Smooth muscle cell (in vitro differentiated cells): ENCODE measurements around the gene FOS. TPM values are rescaled to one million over a fixed set of nuclear protein-coding genes. Genes with fewer than 3 reads are reported as not detected.

Experiments used
- DNase-seq: peaks from one replicate; lab custom pipeline; 2025; ENCODE audit not compliant: unreplicated experiment; lab: John Stamatoyannopoulos, UW
- H2AFZ ChIP-seq: fragments of 200-600 bp; sonication (generic); 2 replicates; pipeline ENCODE4 v1.6.0; 2016; ENCODE audit warnings: antibody characterized with exemption, low read depth, mild to moderate bottlenecking
- H3F3A ChIP-seq: fragments of 200-600 bp; sonication (generic); 2 replicates; pipeline ENCODE4 v1.6.0; 2017; ENCODE audit warnings: antibody characterized with exemption, low read depth
- H3K27ac ChIP-seq: fragments of 200-600 bp; sonication (generic); 2 replicates; pipeline ENCODE4 v1.5.1; 2016; ENCODE audit warnings: low read depth, mild to moderate bottlenecking
- H3K27me3 ChIP-seq: fragments of 200-600 bp; sonication (generic); 2 replicates; pipeline ENCODE4 v1.6.1; 2016; ENCODE audit warnings: low read depth, mild to moderate bottlenecking
- H3K36me3 ChIP-seq: fragments of 200-600 bp; sonication (generic); 2 replicates; pipeline ENCODE4 v1.5.1; 2016; ENCODE audit warnings: low read depth
- H3K4me1 ChIP-seq: fragments of 200-600 bp; sonication (generic); 2 replicates; pipeline ENCODE4 v1.5.1; 2016; ENCODE audit warnings: low read depth
- H3K4me2 ChIP-seq: fragments of 200-600 bp; sonication (generic); 2 replicates; pipeline ENCODE4 v1.6.0; 2016; ENCODE audit warnings: mild to moderate bottlenecking
- H3K4me3 ChIP-seq: fragments of 200-600 bp; sonication (generic); 2 replicates; pipeline ENCODE4 v1.5.1; 2016; ENCODE audit warnings: mild to moderate bottlenecking
- H3K79me2 ChIP-seq: fragments of 200-600 bp; sonication (generic); 2 replicates; pipeline ENCODE4 v1.6.0; 2016; ENCODE audit warnings: low read depth, mild to moderate bottlenecking
- H3K9ac ChIP-seq: fragments of 200-600 bp; sonication (generic); 2 replicates; pipeline ENCODE4 v1.6.0; 2016; ENCODE audit warnings: low read depth
- H3K9me3 ChIP-seq: fragments of 200-600 bp; sonication (generic); replicated peaks from 2 replicates; pipeline ENCODE4 v1.5.1; 2016; ENCODE audit warnings: low read depth
- H4K20me1 ChIP-seq: fragments of 200-600 bp; sonication (generic); 2 replicates; pipeline ENCODE4 v1.6.0; 2016; ENCODE audit warnings: low read depth
- CTCF ChIP-seq: fragments of 200-600 bp; sonication (generic); IDR thresholded peaks from 2 replicates; pipeline ENCODE4 v1.5.1; 2017; ENCODE audit warnings: borderline replicate concordance, mild to moderate bottlenecking, antibody characterized with exemption; ENCODE audit not compliant: insufficient read depth, poor library complexity, severe bottlenecking
- WGBS: methylation state at CpG from one replicate; pipeline ENCODE4 v1.1.7; 2016; ENCODE audit warnings: low lambda C conversion rate; 5-methylcytosine and 5-hydroxymethylcytosine counted together
- polyA plus RNA-seq: library from polyadenylated mRNA; unstranded; fragments of >200 nt; fragmentation: Nextera tagmentation; extraction: Ambion mirVana; gene quantifications from 2 replicates; pipeline ENCODE4 v1.2.1, GENCODE V29; 2016
- total RNA-seq: library from RNA; depleted of rRNA; stranded (reverse); fragments of >200 nt; gene quantifications from 2 replicates; pipeline ENCODE4 v1.2.3, GENCODE V29; 2014

The FOS gene
- total and polyA plus RNA-seq, 2 experiments from 2014 or later: 1,280 to 1,567 TPM

GRCh38 chr14:75244121-75244520 is 34.5 kb upstream of the FOS start:
- no peak overlapping the region for H3K4me3 ChIP-seq
- no peaks in the 10 kb centered on the region for H3F3A ChIP-seq
- no peaks in the 10 kb centered on the region for H3K36me3 ChIP-seq
- no peaks in the 10 kb centered on the region for H3K9me3 ChIP-seq
- no peak overlapping the region for H3K4me2 ChIP-seq
- no peak overlapping the region for H3K9ac ChIP-seq
- no peak overlapping the region for H3K27ac ChIP-seq
- DNase-seq: no peak
- WGBS: 64% methylated on average over 5 of the region's 5 CpGs
- no peak overlapping the region for H2AFZ ChIP-seq
- no peaks in the 10 kb centered on the region for H3K4me1 ChIP-seq
- H3K79me2 ChIP-seq: no peaks in the 10 kb centered on the region
- H4K20me1 ChIP-seq: no peaks in the 10 kb centered on the region
- no peaks in the 10 kb centered on the region for H3K27me3 ChIP-seq
- no peak for TF ChIP-seq CTCF

- Histone ChIP-seq H3K9ac (no peak overlapping the region), H4K20me1 (no peaks in the 10 kb centered on the region), H3K36me3 (no peaks in the 10 kb centered on the region), H3K4me1 (no peaks in the 10 kb centered on the region), H3K4me3 (no peak overlapping the region), H3K9me3 (no peaks in the 10 kb centered on the region), H2AFZ (no peak overlapping the region), H3K79me2 (no peaks in the 10 kb centered on the region), H3F3A (no peaks in the 10 kb centered on the region), H3K4me2 (no peak overlapping the region), H3K27me3 (no peaks in the 10 kb centered on the region), H3K27ac (no peak overlapping the region)
- DNase-seq: no peak
- WGBS: 89% methylated on average over 7 of the region's 7 CpGs
- TF ChIP-seq CTCF: no peak
Measured at GRCh38 chr14:75246546-75247285, 31.9 kb upstream of the FOS start.

GRCh38 chr14:75247286-75247922 is 31.2 kb upstream of the FOS start:
- Histone ChIP-seq H3K4me2 (no peak overlapping the region), H3K36me3 (no peaks in the 10 kb centered on the region), H3K4me3 (no peak overlapping the region), H2AFZ (no peak overlapping the region), H3K9ac (no peak overlapping the region), H4K20me1 (no peaks in the 10 kb centered on the region), H3K9me3 (no peaks in the 10 kb centered on the region), H3K4me1 (no peaks in the 10 kb centered on the region), H3F3A (no peaks in the 10 kb centered on the region), H3K27me3 (no peaks in the 10 kb centered on the region), H3K27ac (no peak overlapping the region), H3K79me2 (no peaks in the 10 kb centered on the region)
- no peak for DNase-seq
- 76% methylated on average over 15 of the region's 15 CpGs for WGBS
- no peak for TF ChIP-seq CTCF

- DNase-seq: no peak
- no peak for TF ChIP-seq CTCF
- WGBS: 95% methylated on average over 6 of the region's 6 CpGs
- Histone ChIP-seq H3K4me2 (no peak overlapping the region), H3K36me3 (no peaks in the 10 kb centered on the region), H2AFZ (no peak overlapping the region), H3K27ac (no peak overlapping the region), H3K79me2 (no peaks in the 10 kb centered on the region), H3F3A (no peaks in the 10 kb centered on the region), H3K4me3 (no peak overlapping the region), H3K9me3 (no peaks in the 10 kb centered on the region), H3K27me3 (no peaks in the 10 kb centered on the region), H4K20me1 (no peaks in the 10 kb centered on the region), H3K4me1 (no peaks in the 10 kb centered on the region), H3K9ac (no peak overlapping the region)
Measured at GRCh38 chr14:75247939-75248338, 30.7 kb upstream of the FOS start.
